CD4-positive, alpha-beta T cell treated with Interleukin-2 at 100 ng/mL for 4 hours (primary cell): ENCODE results near the gene CNKSR3.

Source experiments
- DNase-seq: peaks from one replicate; pipeline ENCODE4 v3.0.0-alpha.2; 2020; ENCODE audit warnings: low spot score

CNKSR3 gene

GRCh38 chr6:154502553-154502952 lies 7.9 kb downstream of the CNKSR3 start:
- DNase-seq: no peak

- no peak for DNase-seq
Measured at GRCh38 chr6:154501578-154501868, 9.0 kb downstream of the CNKSR3 start.

- no peak for DNase-seq
Measured at GRCh38 chr6:154500769-154501577, 9.5 kb downstream of the CNKSR3 start.

- DNase-seq: no peak
Measured at GRCh38 chr6:154499855-154500589, 10.5 kb downstream of the CNKSR3 start.

GRCh38 chr6:154498340-154498934 lies 12.0 kb downstream of the CNKSR3 start:
- DNase-seq: no peak

GRCh38 chr6:154496793-154497517 lies 13.5 kb downstream of the CNKSR3 start:
- DNase-seq: no peak

GRCh38 chr6:154496186-154496585 lies 14.3 kb downstream of the CNKSR3 start:
- no peak for DNase-seq

GRCh38 chr6:154494592-154495311 lies 15.7 kb downstream of the CNKSR3 start:
- no peak for DNase-seq

GRCh38 chr6:154491567-154492470 lies 18.7 kb downstream of the CNKSR3 start:
- DNase-seq: no peak

GRCh38 chr6:154489822-154490221 lies 20.7 kb downstream of the CNKSR3 start:
- no peak for DNase-seq

GRCh38 chr6:154488802-154489437 lies 21.6 kb downstream of the CNKSR3 start:
- no peak for DNase-seq

GRCh38 chr6:154488248-154488593 lies 22.3 kb downstream of the CNKSR3 start:
- DNase-seq: no peak

GRCh38 chr6:154487367-154488247 lies 22.9 kb downstream of the CNKSR3 start:
- DNase-seq: no peak

- DNase-seq: no peak
Measured at GRCh38 chr6:154485815-154486214, 24.7 kb downstream of the CNKSR3 start.

- DNase-seq: no peak
Measured at GRCh38 chr6:154484942-154485341, 25.5 kb downstream of the CNKSR3 start.

- DNase-seq: no peak
Measured at GRCh38 chr6:154482858-154483257, 27.6 kb downstream of the CNKSR3 start.

GRCh38 chr6:154481521-154482013 lies 28.9 kb downstream of the CNKSR3 start:
- DNase-seq: no peak

- no peak for DNase-seq
Measured at GRCh38 chr6:154479771-154480639, 30.5 kb downstream of the CNKSR3 start.
